RPMI8226 (cell line): ENCODE data around the gene AFG3L2.

ENCODE experiments used
- DNase-seq: peaks from one replicate; pipeline ENCODE4 v3.0.0-alpha.2; 2015

The AFG3L2 gene

GRCh38 chr18:12299862-12300261 lies 77.2 kb downstream of the AFG3L2 start:
- DNase-seq, result no peak

- no peak for DNase-seq
These were observed 80.6 kb downstream of the AFG3L2 start for GRCh38 chr18:12296457-12296856.

GRCh38 chr18:12296087-12296403 lies 81.0 kb downstream of the AFG3L2 start:
- DNase-seq, result no peak

- DNase-seq, result no peak
These were observed 81.5 kb downstream of the AFG3L2 start for GRCh38 chr18:12295389-12296086.

GRCh38 chr18:12293831-12294230 lies 83.2 kb downstream of the AFG3L2 start:
- DNase-seq, result no peak

- DNase-seq, result no peak
These were observed 85.3 kb downstream of the AFG3L2 start for GRCh38 chr18:12291690-12292089.

GRCh38 chr18:12291161-12291560 lies 85.9 kb downstream of the AFG3L2 start:
- no peak for DNase-seq

- no peak for DNase-seq
These were observed 86.9 kb downstream of the AFG3L2 start for GRCh38 chr18:12290086-12290485.

GRCh38 chr18:12288403-12288755 lies 88.6 kb downstream of the AFG3L2 start:
- no peak for DNase-seq

GRCh38 chr18:12287684-12288402 lies 89.2 kb downstream of the AFG3L2 start:
- DNase-seq, result no peak

GRCh38 chr18:12287131-12287681 lies 89.8 kb downstream of the AFG3L2 start:
- peak; percentile 37 for DNase-seq

GRCh38 chr18:12283666-12284065 lies 93.4 kb downstream of the AFG3L2 start:
- DNase-seq, result no peak

GRCh38 chr18:12283256-12283655 lies 93.8 kb downstream of the AFG3L2 start:
- no peak for DNase-seq

- DNase-seq, result no peak
These were observed 94.5 kb downstream of the AFG3L2 start for GRCh38 chr18:12282442-12283039.

- no peak for DNase-seq
These were observed 95.2 kb downstream of the AFG3L2 start for GRCh38 chr18:12281861-12282260.

- no peak for DNase-seq
These were observed 97.1 kb downstream of the AFG3L2 start for GRCh38 chr18:12279781-12280531.
